ENCODE results near the gene ELF2.

DNA sequence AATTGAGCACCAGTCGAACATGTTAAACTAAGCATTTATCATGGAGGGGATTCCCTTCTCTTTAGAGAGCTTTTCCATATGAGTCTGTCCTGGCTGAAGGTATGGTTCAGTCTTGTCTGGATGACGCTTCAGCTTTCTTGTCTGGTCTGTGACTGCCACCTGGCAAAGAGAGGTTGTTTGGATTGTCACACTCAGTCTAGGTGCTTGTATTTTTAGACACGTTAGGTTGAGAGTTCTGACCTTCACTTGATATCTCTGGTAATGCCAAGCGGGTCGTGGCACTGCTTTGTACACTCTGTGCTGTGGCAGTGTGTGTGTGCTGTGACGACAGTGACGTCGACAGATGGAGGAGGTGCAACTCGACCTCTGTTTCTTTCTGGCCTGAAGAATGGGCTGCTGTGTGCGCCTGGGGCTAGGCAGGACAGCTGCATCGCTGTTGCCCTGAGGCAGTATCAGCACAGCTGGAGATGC lies 148.8 kb downstream of the ELF2 start:
- TF ChIP-seq EZH2 (IDR thresholded peaks at IDR 0.05; ENCODE audit: low read depth, unreplicated experiment) = no peak
- TF ChIP-seq, protein P1, sequence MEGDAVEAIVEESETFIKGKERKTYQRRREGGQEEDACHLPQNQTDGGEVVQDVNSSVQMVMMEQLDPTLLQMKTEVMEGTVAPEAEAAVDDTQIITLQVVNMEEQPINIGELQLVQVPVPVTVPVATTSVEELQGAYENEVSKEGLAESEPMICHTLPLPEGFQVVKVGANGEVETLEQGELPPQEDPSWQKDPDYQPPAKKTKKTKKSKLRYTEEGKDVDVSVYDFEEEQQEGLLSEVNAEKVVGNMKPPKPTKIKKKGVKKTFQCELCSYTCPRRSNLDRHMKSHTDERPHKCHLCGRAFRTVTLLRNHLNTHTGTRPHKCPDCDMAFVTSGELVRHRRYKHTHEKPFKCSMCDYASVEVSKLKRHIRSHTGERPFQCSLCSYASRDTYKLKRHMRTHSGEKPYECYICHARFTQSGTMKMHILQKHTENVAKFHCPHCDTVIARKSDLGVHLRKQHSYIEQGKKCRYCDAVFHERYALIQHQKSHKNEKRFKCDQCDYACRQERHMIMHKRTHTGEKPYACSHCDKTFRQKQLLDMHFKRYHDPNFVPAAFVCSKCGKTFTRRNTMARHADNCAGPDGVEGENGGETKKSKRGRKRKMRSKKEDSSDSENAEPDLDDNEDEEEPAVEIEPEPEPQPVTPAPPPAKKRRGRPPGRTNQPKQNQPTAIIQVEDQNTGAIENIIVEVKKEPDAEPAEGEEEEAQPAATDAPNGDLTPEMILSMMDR (conservative IDR thresholded peaks at IDR 0.05; ENCODE audit: low read depth in 2 of 2) = no peak
- 0 out of 2 replicates have a peak, but pooled peaks have one; percentile 31 for TF ChIP-seq POLR2AphosphoS5 (IDR thresholded peaks at IDR 0.05; ENCODE audit: low read depth)
- TF ChIP-seq EZH2phosphoT487 (IDR thresholded peaks at IDR 0.05; ENCODE audit: unreplicated experiment) = no peak
- TF ChIP-seq, protein P2, sequence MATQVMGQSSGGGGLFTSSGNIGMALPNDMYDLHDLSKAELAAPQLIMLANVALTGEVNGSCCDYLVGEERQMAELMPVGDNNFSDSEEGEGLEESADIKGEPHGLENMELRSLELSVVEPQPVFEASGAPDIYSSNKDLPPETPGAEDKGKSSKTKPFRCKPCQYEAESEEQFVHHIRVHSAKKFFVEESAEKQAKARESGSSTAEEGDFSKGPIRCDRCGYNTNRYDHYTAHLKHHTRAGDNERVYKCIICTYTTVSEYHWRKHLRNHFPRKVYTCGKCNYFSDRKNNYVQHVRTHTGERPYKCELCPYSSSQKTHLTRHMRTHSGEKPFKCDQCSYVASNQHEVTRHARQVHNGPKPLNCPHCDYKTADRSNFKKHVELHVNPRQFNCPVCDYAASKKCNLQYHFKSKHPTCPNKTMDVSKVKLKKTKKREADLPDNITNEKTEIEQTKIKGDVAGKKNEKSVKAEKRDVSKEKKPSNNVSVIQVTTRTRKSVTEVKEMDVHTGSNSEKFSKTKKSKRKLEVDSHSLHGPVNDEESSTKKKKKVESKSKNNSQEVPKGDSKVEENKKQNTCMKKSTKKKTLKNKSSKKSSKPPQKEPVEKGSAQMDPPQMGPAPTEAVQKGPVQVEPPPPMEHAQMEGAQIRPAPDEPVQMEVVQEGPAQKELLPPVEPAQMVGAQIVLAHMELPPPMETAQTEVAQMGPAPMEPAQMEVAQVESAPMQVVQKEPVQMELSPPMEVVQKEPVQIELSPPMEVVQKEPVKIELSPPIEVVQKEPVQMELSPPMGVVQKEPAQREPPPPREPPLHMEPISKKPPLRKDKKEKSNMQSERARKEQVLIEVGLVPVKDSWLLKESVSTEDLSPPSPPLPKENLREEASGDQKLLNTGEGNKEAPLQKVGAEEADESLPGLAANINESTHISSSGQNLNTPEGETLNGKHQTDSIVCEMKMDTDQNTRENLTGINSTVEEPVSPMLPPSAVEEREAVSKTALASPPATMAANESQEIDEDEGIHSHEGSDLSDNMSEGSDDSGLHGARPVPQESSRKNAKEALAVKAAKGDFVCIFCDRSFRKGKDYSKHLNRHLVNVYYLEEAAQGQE (IDR thresholded peaks at IDR 0.05; ENCODE audit: unreplicated experiment) = no peak
- no peak for TF ChIP-seq ZNF331 (CRISPR knock-in tag; IDR thresholded peaks at IDR 0.05; ENCODE audit: low read depth)
- no peak for TF ChIP-seq JUNB (IDR thresholded peaks at IDR 0.05; ENCODE audit: unreplicated experiment)
